Sigmoid colon (tissue), 7 donors: ENCODE measurements around the gene PPAT. TPM values are rescaled to one million over a fixed set of nuclear protein-coding genes. Genes with fewer than 3 reads are reported as not detected.
"Not testable (repeated sequence)": the region's sequence is repeated elsewhere in the genome, so short reads cannot be mapped to it uniquely, and the experiment has no call there.

Experiments
- DNase-seq: peaks from one replicate; pipeline ENCODE4 v3.0.0-alpha.2; 2019
- H3K27ac ChIP-seq, 4 donors: fragments of 200-600 bp; sonication (generic); one replicate each; pipeline ENCODE4 v1.5.1; 2016 to 2019; ENCODE audit warnings: mild to moderate bottlenecking in 1 of 4
- H3K27me3 ChIP-seq, 3 donors: fragments of 200-600 bp; sonication (generic); one replicate each; pipeline ENCODE4 v1.5.1; 2019; ENCODE audit warnings: mild to moderate bottlenecking in 1 of 3
- H3K36me3 ChIP-seq, 4 donors: fragments of 200-600 bp; sonication (generic); one replicate each; pipeline ENCODE4 v1.5.1; 2016 to 2019
- H3K4me1 ChIP-seq, 4 donors: fragments of 200-600 bp; sonication (generic); one replicate each; pipeline ENCODE4 v1.5.1; 2017 to 2019
- H3K4me3 ChIP-seq, 4 donors: fragments of 200-600 bp; sonication (generic); one replicate each; pipeline ENCODE4 v1.5.1; 2017 to 2019; ENCODE audit warnings: mild to moderate bottlenecking in 2 of 4, moderate library complexity in 1 of 4
- H3K9me3 ChIP-seq, 4 donors: fragments of 200-600 bp in 3 of 4; sonication (generic) in 3 of 4; one replicate each; pipeline versions ENCODE4 v1.5.1 to v1.6.1; 2013 to 2019
- EP300 ChIP-seq, 4 donors: sonication (generic); formaldehyde crosslinking; IDR thresholded peaks; one replicate each; pipeline ENCODE4 v1.6.1; 2017; ENCODE audit warnings: antibody characterized with exemption in 4 of 4
- POLR2A ChIP-seq, 2 donors: fragments of 450-650 bp; IDR thresholded peaks; one replicate each; pipeline ENCODE4 v1.6.1; 2016; ENCODE audit warnings: antibody characterized with exemption in 2 of 2, mild to moderate bottlenecking in 2 of 2, moderate library complexity in 2 of 2
- POLR2AphosphoS5 ChIP-seq, 4 donors: sonication (generic); formaldehyde crosslinking; IDR thresholded peaks; one replicate each; pipeline ENCODE4 v1.6.1; 2017; ENCODE audit warnings: antibody characterized with exemption in 4 of 4
- WGBS, 2 donors: extraction: QIAGEN DNeasy Blood & Tissue Kit; methylation state at CpG; one replicate each; pipeline ENCODE4 v1.1.7; 2013; 5-methylcytosine and 5-hydroxymethylcytosine counted together
- intact Hi-C: fragments of 100-400 bp; cut with DNase I; formaldehyde crosslinking; loops from one replicate; pipeline ENCODE4 v1.15.1; 2023
- polyA plus RNA-seq, 3 donors: library from polyadenylated mRNA; stranded (reverse); fragments of 200-250 nt; gene quantifications; one replicate each; pipeline ENCODE4 v1.2.3, GENCODE V29; 2013
- total RNA-seq, 4 donors: library from RNA; depleted of rRNA; stranded (reverse); fragments of >200 nt; gene quantifications; one replicate each; pipeline ENCODE4 v1.1.0, GENCODE V29; 2016
- TF ChIP-seq, protein P1 (sequence below), 4 experiments: fragments of 450-650 bp in 3 of 4; fragments of 200-600 bp in 1 of 4; IDR thresholded peaks; one replicate each; pipeline ENCODE4 v1.5.1; 2016 to 2019; ENCODE audit warnings: antibody characterized with exemption in 4 of 4, mild to moderate bottlenecking in 3 of 4, moderate library complexity in 2 of 4
- donor health status: healthy with polysubstance abuse.
- donor health status: Bipolar disorder and iron deficiency.
- donor health status: healthy.

PPAT gene
- total and polyA plus RNA-seq, 7 donors, result 0.60 to 6.3 (median 4.4) TPM

DNA sequence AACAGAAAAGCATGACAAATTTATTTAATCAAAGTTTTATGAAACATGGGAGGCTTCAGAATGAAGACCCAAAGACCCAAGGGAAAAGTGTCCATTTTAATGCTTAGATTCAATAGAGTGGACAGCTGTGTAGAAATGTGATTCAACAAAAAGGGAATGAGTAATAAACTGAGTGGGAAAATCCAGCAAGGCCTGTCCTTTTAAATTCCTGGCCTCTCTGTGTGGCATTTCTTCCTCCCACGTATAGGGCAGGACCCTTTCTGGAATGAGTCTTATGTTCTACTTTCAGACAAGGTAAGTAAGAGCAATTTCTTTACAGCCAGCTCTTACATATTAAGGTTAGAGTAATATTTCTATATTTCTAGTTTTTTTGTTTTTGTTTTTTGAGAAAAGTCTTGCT, 62.6 kb downstream of the PPAT start:
- H3K9me3 ChIP-seq, result no peaks in the 10 kb centered on the region
- intact Hi-C loops, result no loop called here
- H3K27me3 ChIP-seq, result no peaks in the 10 kb centered on the region
- no peak overlapping the region for H3K27ac ChIP-seq
- DNase-seq, result no peak
- H3K36me3 ChIP-seq, result peaks cover 0 to 21% (median 3%) of the 10 kb centered on the region in 4 donors
- 0 to 82% methylated on average over 1 of the region's 1 CpG for WGBS, 2 donors
- no peak overlapping the region for H3K4me3 ChIP-seq
- TF ChIP-seq, protein P1, sequence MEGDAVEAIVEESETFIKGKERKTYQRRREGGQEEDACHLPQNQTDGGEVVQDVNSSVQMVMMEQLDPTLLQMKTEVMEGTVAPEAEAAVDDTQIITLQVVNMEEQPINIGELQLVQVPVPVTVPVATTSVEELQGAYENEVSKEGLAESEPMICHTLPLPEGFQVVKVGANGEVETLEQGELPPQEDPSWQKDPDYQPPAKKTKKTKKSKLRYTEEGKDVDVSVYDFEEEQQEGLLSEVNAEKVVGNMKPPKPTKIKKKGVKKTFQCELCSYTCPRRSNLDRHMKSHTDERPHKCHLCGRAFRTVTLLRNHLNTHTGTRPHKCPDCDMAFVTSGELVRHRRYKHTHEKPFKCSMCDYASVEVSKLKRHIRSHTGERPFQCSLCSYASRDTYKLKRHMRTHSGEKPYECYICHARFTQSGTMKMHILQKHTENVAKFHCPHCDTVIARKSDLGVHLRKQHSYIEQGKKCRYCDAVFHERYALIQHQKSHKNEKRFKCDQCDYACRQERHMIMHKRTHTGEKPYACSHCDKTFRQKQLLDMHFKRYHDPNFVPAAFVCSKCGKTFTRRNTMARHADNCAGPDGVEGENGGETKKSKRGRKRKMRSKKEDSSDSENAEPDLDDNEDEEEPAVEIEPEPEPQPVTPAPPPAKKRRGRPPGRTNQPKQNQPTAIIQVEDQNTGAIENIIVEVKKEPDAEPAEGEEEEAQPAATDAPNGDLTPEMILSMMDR (IDR thresholded peaks at IDR 0.05), result no peak
- no peak for TF ChIP-seq POLR2A (IDR thresholded peaks at IDR 0.05)
- no peak for TF ChIP-seq POLR2AphosphoS5 (IDR thresholded peaks at IDR 0.05)
- TF ChIP-seq EP300 (IDR thresholded peaks at IDR 0.05), result no peak
- no peaks in the 10 kb centered on the region for H3K4me1 ChIP-seq

DNA sequence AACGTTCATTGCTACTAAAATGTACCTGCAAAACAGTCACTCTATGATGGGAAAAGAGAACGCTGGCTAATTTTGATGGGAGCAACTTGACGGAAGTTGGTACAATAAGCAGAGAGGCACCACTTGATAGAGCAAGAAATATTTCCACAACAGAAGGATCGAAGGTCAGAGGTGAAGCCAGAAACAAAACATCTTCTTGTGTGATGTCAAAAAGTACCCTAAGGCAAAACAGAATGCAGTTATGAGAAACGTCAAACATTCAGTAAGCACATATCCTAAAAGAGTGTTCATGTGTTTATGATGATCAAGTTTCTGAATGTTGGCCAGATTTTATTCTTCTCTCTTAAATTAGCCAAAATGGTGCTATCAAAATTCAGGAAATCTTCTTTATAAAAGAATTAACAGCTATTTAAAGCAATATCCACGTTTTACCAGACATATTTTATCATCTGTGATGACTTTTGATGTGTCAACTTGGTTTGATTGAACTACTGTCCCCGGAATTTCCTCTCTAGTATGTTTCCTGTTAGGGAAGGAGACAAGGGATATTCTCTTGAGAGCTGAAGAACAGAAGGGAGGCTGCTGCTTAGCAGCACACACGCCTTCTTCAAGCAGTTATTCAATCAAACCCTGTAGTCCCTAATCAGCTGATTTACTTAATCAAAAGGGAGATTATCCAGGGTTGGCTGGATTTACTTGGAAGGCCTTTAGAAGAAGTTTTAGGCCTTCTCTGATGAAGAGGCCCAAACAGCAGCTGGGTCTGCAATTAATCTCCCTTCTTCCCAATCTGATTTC, 63.8 kb downstream of the PPAT start:
- no peak overlapping the region for H3K4me3 ChIP-seq
- TF ChIP-seq, protein P1 (IDR thresholded peaks at IDR 0.05), result no peak
- TF ChIP-seq POLR2A (IDR thresholded peaks at IDR 0.05) (no peak), POLR2AphosphoS5 (IDR thresholded peaks at IDR 0.05) (no peak)
- 79 to 83% methylated on average over 8 of the region's 8 CpGs for WGBS, 2 donors
- H3K27me3 ChIP-seq, result no peaks in the 10 kb centered on the region
- intact Hi-C loops, result no loop called here
- peaks cover 0 to 21% (median 3%) of the 10 kb centered on the region in 4 donors for H3K36me3 ChIP-seq
- no peak overlapping the region for H3K27ac ChIP-seq
- no peaks in the 10 kb centered on the region for H3K4me1 ChIP-seq
- DNase-seq, result no peak
- H3K9me3 ChIP-seq, result no peaks in the 10 kb centered on the region

DNA sequence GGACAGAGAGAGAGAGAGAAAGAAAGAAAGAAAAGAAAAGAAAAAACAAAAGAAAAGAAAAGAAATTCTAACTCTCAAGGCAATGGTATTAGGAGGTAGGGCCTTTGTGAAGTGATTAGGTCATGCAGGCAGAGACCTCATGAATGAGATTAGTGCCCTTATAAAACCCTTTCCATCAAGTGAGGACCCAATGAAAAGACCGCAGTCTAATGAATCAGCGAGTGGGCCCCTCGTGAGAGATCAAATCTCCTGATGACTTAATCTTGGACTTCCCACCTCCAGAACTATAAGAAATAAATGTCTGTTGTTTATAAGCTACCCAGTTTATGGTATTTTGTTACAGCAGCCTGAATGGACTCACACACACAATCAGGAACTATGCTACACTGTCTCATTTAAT, 65.0 kb downstream of the PPAT start:
- H3K9me3 ChIP-seq, result no peaks in the 10 kb centered on the region
- no peaks in the 10 kb centered on the region for H3K27me3 ChIP-seq
- 97% methylated on average over 3 of the region's 3 CpGs for WGBS, 2 donors
- intact Hi-C loops, result no loop called here
- H3K4me3 ChIP-seq, result no peak overlapping the region
- no peak for DNase-seq
- H3K36me3 ChIP-seq, result peaks cover 0 to 21% (median 3%) of the 10 kb centered on the region in 4 donors
- no peak overlapping the region for H3K27ac ChIP-seq
- no peaks in the 10 kb centered on the region for H3K4me1 ChIP-seq
- TF ChIP-seq, protein P1 (IDR thresholded peaks at IDR 0.05), result no peak
- no peak for TF ChIP-seq EP300 (IDR thresholded peaks at IDR 0.05)
- no peak for TF ChIP-seq POLR2A (IDR thresholded peaks at IDR 0.05)
- no peak for TF ChIP-seq POLR2AphosphoS5 (IDR thresholded peaks at IDR 0.05)

GRCh38 chr4:56362981-56363380, 72.4 kb downstream of the PPAT start:
- H3K4me3 ChIP-seq, H3K27ac ChIP-seq, intact Hi-C loops, H3K27me3 ChIP-seq, H3K36me3 ChIP-seq, H3K4me1 ChIP-seq, H3K9me3 ChIP-seq, DNase-seq: not testable (repeated sequence)
- 96 to 97% methylated on average over 12 of the region's 12 CpGs for WGBS, 2 donors

DNA sequence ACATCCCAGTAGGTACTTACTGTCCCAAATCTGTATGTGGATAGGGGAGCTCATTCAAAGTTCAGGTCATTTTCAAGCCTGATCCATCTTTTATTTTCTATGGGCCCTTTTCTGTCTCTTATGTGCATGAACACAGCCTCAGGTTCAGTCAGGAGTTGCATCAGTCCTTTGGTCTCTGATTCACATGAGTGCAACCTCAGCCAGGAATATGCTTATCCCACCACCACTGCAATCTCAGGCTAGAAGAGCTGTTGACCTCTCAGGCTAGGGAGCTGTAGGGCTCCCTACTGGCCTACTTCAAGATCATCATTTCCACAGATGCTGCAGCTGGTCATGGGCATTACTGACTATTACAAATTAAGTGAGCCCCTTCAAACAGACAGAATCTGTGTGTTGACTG, 75.3 kb downstream of the PPAT start:
- Histone ChIP-seq H3K27me3 (no peaks in the 10 kb centered on the region), H3K27ac (no peak overlapping the region), H3K9me3 (no peaks in the 10 kb centered on the region), H3K36me3 (peaks cover 0 to 3% (median 0%) of the 10 kb centered on the region in 4 donors), H3K4me1 (no peaks in the 10 kb centered on the region), H3K4me3 (no peak overlapping the region)
- intact Hi-C loops, result no loop called here
- DNase-seq, result no peak
- no peak for TF ChIP-seq POLR2AphosphoS5 (IDR thresholded peaks at IDR 0.05)
- no peak for TF ChIP-seq POLR2A (IDR thresholded peaks at IDR 0.05)
- TF ChIP-seq EP300 (IDR thresholded peaks at IDR 0.05), result no peak
- TF ChIP-seq, protein P1 (IDR thresholded peaks at IDR 0.05), result no peak
